ENCODE results near the gene DPYSL5. TPM values are rescaled to one million over a fixed set of nuclear protein-coding genes. Genes with fewer than 3 reads are reported as not detected.

Gene DPYSL5
- total RNA-seq, 1 donor from 2014 or later, result not detected

GRCh38 chr2:26975656-26976055 lies 127.7 kb downstream of the DPYSL5 start:
- H3K4me3 Mint-ChIP-seq, result no peak overlapping the region
- peaks cover 10% of the 10 kb centered on the region for H3K4me1 Mint-ChIP-seq
- DNase-seq (no peak), ATAC-seq (ENCODE audit: low read depth) (no peak)
- TF ChIP-seq CTCF (IDR thresholded peaks at IDR 0.05), result no peak
- no peak overlapping the region for H3K27ac Mint-ChIP-seq
- no peaks in the 10 kb centered on the region for H3K36me3 Mint-ChIP-seq (ENCODE audit: low read depth)
- ChIA-PET POLR2A (no interaction called here), CTCF (interaction anchor here (2.9 kb wide), 1 partner anchor 13 kb away, joined by 20 read pairs; no protein-coding TSS in a partner anchor)
- no peaks in the 10 kb centered on the region for H3K9me3 Mint-ChIP-seq
- intact Hi-C loops (cut with micrococcal nuclease), result no loop called here
- H3K27me3 Mint-ChIP-seq, result peaks cover 39% of the 10 kb centered on the region

GRCh38 chr2:26976237-26976636 lies 128.3 kb downstream of the DPYSL5 start:
- Mint-ChIP-seq H3K4me3 (no peak overlapping the region), H3K36me3 (ENCODE audit: low read depth) (no peaks in the 10 kb centered on the region), H3K4me1 (peaks cover 6% of the 10 kb centered on the region), H3K9me3 (no peaks in the 10 kb centered on the region), H3K27ac (no peak overlapping the region), H3K27me3 (peaks cover 39% of the 10 kb centered on the region)
- POLR2A ChIA-PET, result no interaction called here
- intact Hi-C loops (cut with micrococcal nuclease), result no loop called here
- no peak for TF ChIP-seq CTCF (IDR thresholded peaks at IDR 0.05)
- DNase-seq, result no peak
- ATAC-seq (ENCODE audit: low read depth), result no peak
- CTCF ChIA-PET, result interaction anchor here (2.9 kb wide), 1 partner anchor 14 kb away, joined by 20 read pairs; no protein-coding TSS in a partner anchor

- CTCF ChIA-PET, result interaction anchor here (1.1 to 2.9 kb wide), 2 partner anchors 14 to 17 kb away, joined by 3 to 20 read pairs; no protein-coding TSS in a partner anchor
- H3K27me3 Mint-ChIP-seq, result peaks cover 39% of the 10 kb centered on the region
- no peak overlapping the region for H3K27ac Mint-ChIP-seq
- no peaks in the 10 kb centered on the region for H3K9me3 Mint-ChIP-seq
- ATAC-seq (ENCODE audit: low read depth), result no peak
- no peak overlapping the region for H3K4me3 Mint-ChIP-seq
- no peaks in the 10 kb centered on the region for H3K36me3 Mint-ChIP-seq (ENCODE audit: low read depth)
- intact Hi-C loops (cut with micrococcal nuclease), result no loop called here
- no peaks in the 10 kb centered on the region for H3K4me1 Mint-ChIP-seq
- no peak for TF ChIP-seq CTCF (IDR thresholded peaks at IDR 0.05)
- DNase-seq, result no peak
- POLR2A ChIA-PET, result no interaction called here
These were observed 129.1 kb downstream of the DPYSL5 start for GRCh38 chr2:26977012-26977411.

GRCh38 chr2:26978061-26978596 lies 130.2 kb downstream of the DPYSL5 start:
- H3K27me3 Mint-ChIP-seq, result peaks cover 32% of the 10 kb centered on the region
- TF ChIP-seq CTCF (IDR thresholded peaks at IDR 0.05), result no peak
- POLR2A ChIA-PET, result no interaction called here

GRCh38 chr2:26979741-26980140 lies 131.8 kb downstream of the DPYSL5 start:
- no peak for DNase-seq
- no peaks in the 10 kb centered on the region for H3K4me1 Mint-ChIP-seq
- no peak overlapping the region for H3K4me3 Mint-ChIP-seq
- TF ChIP-seq CTCF (IDR thresholded peaks at IDR 0.05), result no peak
- ChIA-PET CTCF (no interaction called here), POLR2A (no interaction called here)
- H3K36me3 Mint-ChIP-seq (ENCODE audit: low read depth), result no peaks in the 10 kb centered on the region
- intact Hi-C loops (cut with micrococcal nuclease), result no loop called here
- peaks cover 27% of the 10 kb centered on the region for H3K27me3 Mint-ChIP-seq
- ATAC-seq (ENCODE audit: low read depth), result no peak
- no peaks in the 10 kb centered on the region for H3K9me3 Mint-ChIP-seq
- H3K27ac Mint-ChIP-seq, result no peak overlapping the region

More at GRCh38 chr2:26978061-26978596, 130.2 kb downstream of the DPYSL5 start:
- H3K4me3 Mint-ChIP-seq, result no peak overlapping the region
- CTCF ChIA-PET, result interaction anchor here (1.1 kb wide), 1 partner anchor 18 kb away, joined by 3 read pairs; no protein-coding TSS in a partner anchor
- no peaks in the 10 kb centered on the region for H3K4me1 Mint-ChIP-seq
- ATAC-seq (ENCODE audit: low read depth), result no peak
- H3K27ac Mint-ChIP-seq, result no peak overlapping the region
- H3K36me3 Mint-ChIP-seq (ENCODE audit: low read depth), result no peaks in the 10 kb centered on the region
- intact Hi-C loops (cut with micrococcal nuclease), result no loop called here
- H3K9me3 Mint-ChIP-seq, result no peaks in the 10 kb centered on the region
- no peak for DNase-seq
